ENCODE measurements around the gene KPNB1. TPM values are rescaled to one million over a fixed set of nuclear protein-coding genes. Genes with fewer than 3 reads are reported as not detected.
A peak's percentile ranks its signal among the peaks of the same experiment; 100 is the strongest.

The KPNB1 gene
- total RNA-seq, 2 experiments from 2014 or later = 589 to 605 TPM

DNA sequence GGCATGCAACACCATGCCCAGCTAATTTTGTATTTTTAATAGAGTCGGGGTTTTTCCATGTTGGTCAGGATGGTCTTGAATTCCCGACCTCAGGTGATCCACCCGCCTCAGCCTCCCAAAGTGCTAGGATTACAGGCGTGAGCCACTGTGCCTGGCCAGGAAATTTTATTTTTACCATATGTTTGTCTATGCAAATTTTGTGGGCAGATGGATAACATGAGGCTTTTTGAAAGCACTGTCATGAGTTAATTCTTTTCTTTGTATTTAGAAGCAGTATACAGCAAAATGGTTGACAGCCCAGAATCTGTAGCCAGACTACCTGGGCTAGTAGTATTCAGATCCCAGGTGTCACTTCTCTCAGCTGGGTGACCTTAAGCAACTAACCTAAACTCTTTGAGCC, 8.5 kb upstream of the KPNB1 start:
- no peaks in the 10 kb centered on the region for H3K27me3 Mint-ChIP-seq
- intact Hi-C loops (cut with micrococcal nuclease) = no loop called here
- H3K4me1 Mint-ChIP-seq (ENCODE audit: low read depth) = peaks cover 8% of the 10 kb centered on the region
- no peaks in the 10 kb centered on the region for H3K36me3 Mint-ChIP-seq (ENCODE audit: low read depth)
- H3K9me3 Mint-ChIP-seq = no peaks in the 10 kb centered on the region
- TF ChIP-seq, protein P1, sequence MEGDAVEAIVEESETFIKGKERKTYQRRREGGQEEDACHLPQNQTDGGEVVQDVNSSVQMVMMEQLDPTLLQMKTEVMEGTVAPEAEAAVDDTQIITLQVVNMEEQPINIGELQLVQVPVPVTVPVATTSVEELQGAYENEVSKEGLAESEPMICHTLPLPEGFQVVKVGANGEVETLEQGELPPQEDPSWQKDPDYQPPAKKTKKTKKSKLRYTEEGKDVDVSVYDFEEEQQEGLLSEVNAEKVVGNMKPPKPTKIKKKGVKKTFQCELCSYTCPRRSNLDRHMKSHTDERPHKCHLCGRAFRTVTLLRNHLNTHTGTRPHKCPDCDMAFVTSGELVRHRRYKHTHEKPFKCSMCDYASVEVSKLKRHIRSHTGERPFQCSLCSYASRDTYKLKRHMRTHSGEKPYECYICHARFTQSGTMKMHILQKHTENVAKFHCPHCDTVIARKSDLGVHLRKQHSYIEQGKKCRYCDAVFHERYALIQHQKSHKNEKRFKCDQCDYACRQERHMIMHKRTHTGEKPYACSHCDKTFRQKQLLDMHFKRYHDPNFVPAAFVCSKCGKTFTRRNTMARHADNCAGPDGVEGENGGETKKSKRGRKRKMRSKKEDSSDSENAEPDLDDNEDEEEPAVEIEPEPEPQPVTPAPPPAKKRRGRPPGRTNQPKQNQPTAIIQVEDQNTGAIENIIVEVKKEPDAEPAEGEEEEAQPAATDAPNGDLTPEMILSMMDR (IDR thresholded peaks at IDR 0.05) = no peak
- CTCF ChIA-PET = interaction anchor here (0.8 kb wide), 1 partner anchor 26 kb away, joined by 3 read pairs; no protein-coding TSS in a partner anchor
- no peak overlapping the region for H3K27ac Mint-ChIP-seq
- ATAC-seq = no peak
- no peak for DNase-seq
- POLR2A ChIA-PET = no interaction called here
- H3K4me3 Mint-ChIP-seq = no peak overlapping the region

DNA sequence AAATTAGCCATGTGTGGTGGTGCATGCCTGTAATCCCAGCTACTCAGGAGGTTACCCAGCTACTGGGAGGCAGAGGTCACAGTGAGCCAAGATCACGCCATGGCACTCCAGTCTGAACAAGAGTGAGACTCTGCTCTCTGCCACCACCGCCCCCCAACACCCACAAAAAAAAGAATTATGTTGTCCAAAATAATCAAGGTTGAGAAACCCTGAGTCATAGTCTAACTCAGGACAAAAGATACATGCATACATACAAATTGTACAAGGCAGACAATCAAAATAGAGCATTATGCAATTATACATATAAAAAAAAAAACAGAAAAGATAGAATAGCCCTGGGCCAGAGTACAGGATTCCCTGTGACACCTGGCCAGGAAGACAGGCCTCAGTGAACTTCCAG, 6.6 kb upstream of the KPNB1 start:
- CTCF ChIA-PET = no interaction called here
- intact Hi-C loops (cut with micrococcal nuclease) = no loop called here
- peaks cover 13% of the 10 kb centered on the region for H3K4me1 Mint-ChIP-seq (ENCODE audit: low read depth)

DNA sequence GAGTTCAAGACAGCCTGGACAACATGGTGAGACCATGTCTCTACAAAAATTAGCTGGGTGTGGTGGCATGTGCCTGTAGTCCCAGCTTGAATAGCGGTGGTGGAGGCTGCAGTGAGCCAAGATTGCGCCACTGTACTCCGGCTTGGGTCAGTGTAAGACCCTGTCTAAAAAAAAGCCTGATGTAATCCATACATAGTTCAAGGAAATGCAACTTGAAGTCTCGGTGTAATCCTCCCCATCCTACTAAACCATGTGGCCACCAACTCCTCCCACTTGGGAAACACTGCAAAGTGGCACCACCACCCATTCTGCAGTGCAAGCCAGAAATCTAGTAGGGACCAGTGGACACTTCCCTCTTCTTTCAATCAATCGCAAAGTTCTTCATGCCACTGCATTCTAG, 5.4 kb upstream of the KPNB1 start:
- H3K9me3 Mint-ChIP-seq = no peaks in the 10 kb centered on the region
- no peaks in the 10 kb centered on the region for H3K27me3 Mint-ChIP-seq
- H3K4me3 Mint-ChIP-seq = no peak overlapping the region
- H3K4me1 Mint-ChIP-seq (ENCODE audit: low read depth) = peaks cover 20% of the 10 kb centered on the region
- H3K36me3 Mint-ChIP-seq (ENCODE audit: low read depth) = no peaks in the 10 kb centered on the region
- CTCF ChIA-PET = no interaction called here
- intact Hi-C loops (cut with micrococcal nuclease) = no loop called here
- DNase-seq = no peak
- POLR2A ChIA-PET = interaction anchor here (0.9 to 24.4 kb wide), 4 partner anchors 11 to 26 kb away, joined by 3 to 583 read pairs (median 4); no protein-coding TSS in a partner anchor
- TF ChIP-seq, protein P1 (IDR thresholded peaks at IDR 0.05) = no peak
- no peak for ATAC-seq
- no peak overlapping the region for H3K27ac Mint-ChIP-seq

More for the DNA sequence above, 6.6 kb upstream of the KPNB1 start:
- Mint-ChIP-seq H3K27ac (no peak overlapping the region), H3K4me3 (no peak overlapping the region), H3K9me3 (no peaks in the 10 kb centered on the region), H3K36me3 (ENCODE audit: low read depth) (no peaks in the 10 kb centered on the region), H3K27me3 (no peaks in the 10 kb centered on the region)
- no peak for DNase-seq
- TF ChIP-seq, protein P1 (IDR thresholded peaks at IDR 0.05) = no peak
- peak; percentile 24 for ATAC-seq
- POLR2A ChIA-PET = interaction anchor here (1.0 to 24.4 kb wide), 2 partner anchors 10 to 27 kb away, joined by 3 to 583 read pairs; no protein-coding TSS in a partner anchor

DNA sequence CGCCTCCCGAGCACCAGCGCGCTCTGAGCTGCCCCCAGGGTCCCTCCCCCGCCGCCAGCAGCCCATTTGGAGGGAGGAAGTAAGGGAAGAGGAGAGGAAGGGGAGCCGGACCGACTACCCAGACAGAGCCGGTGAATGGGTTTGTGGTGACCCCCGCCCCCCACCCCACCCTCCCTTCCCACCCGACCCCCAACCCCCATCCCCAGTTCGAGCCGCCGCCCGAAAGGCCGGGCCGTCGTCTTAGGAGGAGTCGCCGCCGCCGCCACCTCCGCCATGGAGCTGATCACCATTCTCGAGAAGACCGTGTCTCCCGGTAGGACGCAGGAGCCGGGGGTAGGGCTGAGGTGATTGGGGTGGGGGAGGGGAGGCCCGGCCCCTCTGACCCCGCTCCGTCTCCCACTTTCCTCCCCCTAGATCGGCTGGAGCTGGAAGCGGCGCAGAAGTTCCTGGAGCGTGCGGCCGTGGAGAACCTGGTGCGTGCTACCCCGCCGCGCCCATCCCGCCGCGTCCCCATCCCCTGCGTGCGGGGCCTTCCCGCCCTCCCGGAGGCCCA, 329 bp downstream of the KPNB1 start:
- POLR2A ChIA-PET = interaction anchor here (1.0 to 24.4 kb wide), 14 partner anchors 20 to 203 kb away, joined by 3 to 583 read pairs (median 6); partner anchors contain the start of genes TBKBP1 and TBX21
- H3K27ac Mint-ChIP-seq = peak overlapping the region; percentile 99
- no peaks in the 10 kb centered on the region for H3K27me3 Mint-ChIP-seq
- TF ChIP-seq, protein P1 (IDR thresholded peaks at IDR 0.05) = no peak
- intact Hi-C loops (cut with micrococcal nuclease) = loop anchor here (5.0 kb wide), 1 partner anchor 57 kb away; no protein-coding TSS in a partner anchor
- peaks cover 40% of the 10 kb centered on the region for H3K36me3 Mint-ChIP-seq (ENCODE audit: low read depth)
- no peaks in the 10 kb centered on the region for H3K9me3 Mint-ChIP-seq
- peak; percentile 2 for ATAC-seq
- peaks cover 49% of the 10 kb centered on the region for H3K4me1 Mint-ChIP-seq (ENCODE audit: low read depth)
- CTCF ChIA-PET = interaction anchor here (1.2 to 8.2 kb wide), 8 partner anchors 14 to 68 kb away, joined by 3 to 92 read pairs (median 4); no protein-coding TSS in a partner anchor
- H3K4me3 Mint-ChIP-seq = peak overlapping the region; percentile 94
- peak; percentile 68 for DNase-seq
